ENCODE measurements around the gene FHOD3.

Gene FHOD3

DNA sequence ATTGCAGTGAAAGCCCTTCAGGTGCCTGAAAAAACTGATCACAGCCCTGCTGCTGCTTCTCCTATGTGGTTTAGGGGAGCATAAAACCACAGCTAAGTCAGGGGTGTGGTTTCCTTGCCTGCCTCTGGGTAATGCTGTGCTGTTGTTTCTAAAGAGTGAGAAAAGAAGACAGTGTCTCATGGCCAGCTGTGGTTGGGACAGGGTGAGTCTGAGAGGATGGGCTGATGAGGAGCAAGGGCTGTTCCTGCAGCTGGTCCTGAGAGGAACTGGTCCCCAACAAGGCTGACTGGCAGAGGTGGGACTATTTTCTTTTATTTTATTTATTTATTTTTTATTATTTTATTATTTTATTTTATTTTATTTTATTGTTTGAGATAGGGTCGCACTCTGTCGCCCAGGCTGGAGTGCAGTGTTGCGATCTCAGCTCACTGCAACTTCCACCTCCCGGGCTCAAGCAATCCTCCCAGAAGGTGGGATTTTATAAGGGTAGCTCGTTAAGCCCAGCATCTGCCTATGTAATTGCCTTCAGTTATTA, 236.7 kb downstream of the FHOD3 start:
- Histone ChIP-seq H3K23ac (ENCODE audit: low read length) (no peak overlapping the region), H3K4me1 (ENCODE audit: control insufficient read depth, low read depth, low read length) (no peaks in the 10 kb centered on the region), H2AK5ac (ENCODE audit: low read length) (no peak overlapping the region), H3K79me1 (ENCODE audit: low read length) (no peaks in the 10 kb centered on the region), H3K18ac (ENCODE audit: low read length) (no peak overlapping the region), H4K5ac (ENCODE audit: low read length) (no peak overlapping the region), H3K79me2 (ENCODE audit: control insufficient read depth, insufficient read depth, low read length) (no peaks in the 10 kb centered on the region), H2BK120ac (ENCODE audit: low read depth, low read length) (no peak overlapping the region), H2BK15ac (replicated peaks; ENCODE audit: low read depth) (no peak overlapping the region), H3K4me2 (ENCODE audit: low read length) (no peak overlapping the region), H2BK5ac (ENCODE audit: low read length) (no peak overlapping the region), H3K4ac (ENCODE audit: low read depth, low read length) (no peak overlapping the region), H3K56ac (ENCODE audit: low read length) (no peak overlapping the region), H3K27me3 (ENCODE audit: insufficient read depth, low read length, poor library complexity) (no peaks in the 10 kb centered on the region), H3K36me3 (ENCODE audit: control insufficient read depth, insufficient read depth, low read length) (no peaks in the 10 kb centered on the region), H3K4me3 (ENCODE audit: low read length) (no peak overlapping the region), H3K9ac (ENCODE audit: low read length) (no peak overlapping the region), H3K27ac (ENCODE audit: low read depth, low read length) (no peak overlapping the region), H4K8ac (ENCODE audit: low read depth, low read length) (no peak overlapping the region)
- WGBS (ENCODE audit: extremely low coverage, insufficient coverage, low lambda C conversion rate) = no CpG with 5 or more reads among the region's 5 CpGs
- no peak for DNase-seq

DNA sequence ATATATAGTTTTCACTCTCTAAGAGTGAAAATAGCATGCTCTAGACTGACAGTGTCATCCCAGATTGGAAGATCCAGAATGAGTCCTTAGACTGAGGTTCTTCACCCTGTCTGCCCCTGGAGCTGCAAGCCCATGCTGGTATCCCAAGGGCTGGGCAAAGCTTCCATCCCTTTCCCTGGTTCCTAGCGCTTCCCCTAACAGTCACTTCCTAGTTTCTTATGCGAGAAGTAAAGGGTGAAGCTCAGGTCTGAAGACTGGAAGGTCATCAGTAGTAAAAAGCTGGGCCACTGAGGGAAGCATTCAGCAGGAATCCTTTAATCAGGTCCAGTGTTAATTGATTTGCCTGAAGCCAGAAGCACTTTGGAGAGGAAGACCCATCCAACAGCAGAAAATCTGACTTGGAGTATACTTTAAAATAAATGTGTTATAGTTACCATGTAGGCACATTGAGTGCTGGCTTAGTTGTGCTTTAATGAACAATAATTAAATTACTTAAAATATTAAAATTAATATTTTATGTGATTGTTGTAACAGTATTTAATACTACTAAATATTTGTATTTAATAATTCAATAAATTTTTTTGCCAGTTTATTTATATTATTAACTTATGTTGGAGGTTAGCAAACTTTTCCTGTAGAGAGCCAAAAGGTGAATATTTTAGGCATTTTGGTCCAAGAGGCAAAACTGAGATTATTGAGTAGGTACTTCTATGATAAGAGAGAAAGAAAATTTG, 237.9 kb downstream of the FHOD3 start:
- Histone ChIP-seq H3K4me1 (ENCODE audit: control insufficient read depth, low read depth, low read length) (no peaks in the 10 kb centered on the region), H3K36me3 (ENCODE audit: control insufficient read depth, insufficient read depth, low read length) (no peaks in the 10 kb centered on the region), H3K27me3 (ENCODE audit: insufficient read depth, low read length, poor library complexity) (no peaks in the 10 kb centered on the region), H3K27ac (ENCODE audit: low read depth, low read length) (no peak overlapping the region), H3K4me2 (ENCODE audit: low read length) (no peak overlapping the region), H3K79me2 (ENCODE audit: control insufficient read depth, insufficient read depth, low read length) (no peaks in the 10 kb centered on the region), H3K18ac (ENCODE audit: low read length) (no peak overlapping the region), H2BK120ac (ENCODE audit: low read depth, low read length) (no peak overlapping the region), H4K8ac (ENCODE audit: low read depth, low read length) (no peak overlapping the region), H2AK5ac (ENCODE audit: low read length) (no peak overlapping the region), H3K23ac (ENCODE audit: low read length) (no peak overlapping the region), H2BK15ac (replicated peaks; ENCODE audit: low read depth) (no peak overlapping the region), H2BK5ac (ENCODE audit: low read length) (no peak overlapping the region), H3K79me1 (ENCODE audit: low read length) (no peaks in the 10 kb centered on the region), H3K4me3 (ENCODE audit: low read length) (no peak overlapping the region), H4K5ac (ENCODE audit: low read length) (no peak overlapping the region), H3K56ac (ENCODE audit: low read length) (no peak overlapping the region), H3K4ac (ENCODE audit: low read depth, low read length) (no peak overlapping the region), H3K9ac (ENCODE audit: low read length) (no peak overlapping the region)
- DNase-seq = no peak
- WGBS (ENCODE audit: extremely low coverage, insufficient coverage, low lambda C conversion rate) = no CpG with 5 or more reads among the region's 2 CpGs

DNA sequence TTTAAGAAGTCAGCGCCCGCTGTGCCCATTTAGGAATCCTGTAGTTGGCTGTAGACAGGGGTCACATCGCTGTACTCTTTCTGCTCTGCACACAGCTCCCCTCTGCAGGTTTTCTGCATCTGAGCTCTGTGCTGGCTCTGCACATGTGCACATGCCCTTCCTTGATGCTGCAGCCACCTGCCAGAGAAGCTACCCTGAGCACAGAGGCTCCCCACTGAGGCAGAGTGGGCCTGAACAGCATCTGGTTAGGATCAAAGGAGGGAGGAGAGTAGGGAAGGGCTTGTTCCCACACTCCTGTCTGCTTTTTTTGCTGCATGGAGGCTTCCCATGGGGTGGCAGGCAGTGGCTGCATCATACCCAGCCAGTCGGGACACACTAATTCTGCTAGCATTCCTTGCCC, 238.9 kb downstream of the FHOD3 start:
- H2AK5ac ChIP-seq (ENCODE audit: low read length) = no peak overlapping the region
- no peaks in the 10 kb centered on the region for H3K79me1 ChIP-seq (ENCODE audit: low read length)
- no peak overlapping the region for H4K5ac ChIP-seq (ENCODE audit: low read length)
- H2BK15ac ChIP-seq (replicated peaks; ENCODE audit: low read depth) = no peak overlapping the region
- H3K18ac ChIP-seq (ENCODE audit: low read length) = no peak overlapping the region
- no peak overlapping the region for H3K9ac ChIP-seq (ENCODE audit: low read length)
- H3K23ac ChIP-seq (ENCODE audit: low read length) = no peak overlapping the region
- H3K27me3 ChIP-seq (ENCODE audit: insufficient read depth, low read length, poor library complexity) = no peaks in the 10 kb centered on the region
- no peaks in the 10 kb centered on the region for H3K36me3 ChIP-seq (ENCODE audit: control insufficient read depth, insufficient read depth, low read length)
- DNase-seq = no peak
- H4K8ac ChIP-seq (ENCODE audit: low read depth, low read length) = no peak overlapping the region
- no peak overlapping the region for H3K27ac ChIP-seq (ENCODE audit: low read depth, low read length)
- H3K4ac ChIP-seq (ENCODE audit: low read depth, low read length) = no peak overlapping the region
- no peak overlapping the region for H3K4me3 ChIP-seq (ENCODE audit: low read length)
- H3K4me2 ChIP-seq (ENCODE audit: low read length) = no peak overlapping the region
- WGBS (ENCODE audit: extremely low coverage, insufficient coverage, low lambda C conversion rate) = no CpG with 5 or more reads among the region's 4 CpGs
- H3K56ac ChIP-seq (ENCODE audit: low read length) = no peak overlapping the region
- H2BK5ac ChIP-seq (ENCODE audit: low read length) = no peak overlapping the region
- H3K4me1 ChIP-seq (ENCODE audit: control insufficient read depth, low read depth, low read length) = no peaks in the 10 kb centered on the region
- H3K79me2 ChIP-seq (ENCODE audit: control insufficient read depth, insufficient read depth, low read length) = no peaks in the 10 kb centered on the region
- H2BK120ac ChIP-seq (ENCODE audit: low read depth, low read length) = no peak overlapping the region

DNA sequence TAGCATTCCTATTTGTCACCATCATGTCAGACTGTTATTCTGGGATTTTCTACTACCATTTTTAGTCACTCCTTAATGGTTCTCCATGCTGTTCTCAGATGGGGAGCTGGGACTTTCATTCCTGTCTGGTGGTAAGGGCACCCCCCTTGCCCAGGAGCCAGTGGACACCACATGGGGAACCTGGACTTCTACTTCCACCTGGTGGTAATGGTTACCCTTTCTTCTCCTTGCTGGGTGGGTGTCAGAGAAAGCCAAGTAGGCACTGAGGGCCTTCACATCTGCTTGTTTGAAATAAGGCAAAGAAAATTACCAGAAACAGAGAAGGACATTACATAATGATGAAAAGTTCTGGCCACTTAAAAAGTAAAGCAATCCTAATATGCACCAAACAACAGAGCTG, 239.8 kb downstream of the FHOD3 start:
- no peaks in the 10 kb centered on the region for H3K36me3 ChIP-seq (ENCODE audit: control insufficient read depth, insufficient read depth, low read length)
- H3K79me1 ChIP-seq (ENCODE audit: low read length) = no peaks in the 10 kb centered on the region
- no peak for DNase-seq
- no peak overlapping the region for H2BK120ac ChIP-seq (ENCODE audit: low read depth, low read length)
- H3K79me2 ChIP-seq (ENCODE audit: control insufficient read depth, insufficient read depth, low read length) = no peaks in the 10 kb centered on the region
- H3K23ac ChIP-seq (ENCODE audit: low read length) = no peak overlapping the region
- H3K27ac ChIP-seq (ENCODE audit: low read depth, low read length) = no peak overlapping the region
- no peak overlapping the region for H2BK15ac ChIP-seq (replicated peaks; ENCODE audit: low read depth)
- no peak overlapping the region for H4K5ac ChIP-seq (ENCODE audit: low read length)
- H3K4me1 ChIP-seq (ENCODE audit: control insufficient read depth, low read depth, low read length) = no peaks in the 10 kb centered on the region
- H3K9ac ChIP-seq (ENCODE audit: low read length) = no peak overlapping the region
- no peak overlapping the region for H2AK5ac ChIP-seq (ENCODE audit: low read length)
- no peaks in the 10 kb centered on the region for H3K27me3 ChIP-seq (ENCODE audit: insufficient read depth, low read length, poor library complexity)
- no peak overlapping the region for H3K56ac ChIP-seq (ENCODE audit: low read length)
- H2BK5ac ChIP-seq (ENCODE audit: low read length) = no peak overlapping the region
- no peak overlapping the region for H3K18ac ChIP-seq (ENCODE audit: low read length)
- no peak overlapping the region for H3K4me3 ChIP-seq (ENCODE audit: low read length)
- H3K4me2 ChIP-seq (ENCODE audit: low read length) = no peak overlapping the region
- H3K4ac ChIP-seq (ENCODE audit: low read depth, low read length) = no peak overlapping the region
- H4K8ac ChIP-seq (ENCODE audit: low read depth, low read length) = no peak overlapping the region

DNA sequence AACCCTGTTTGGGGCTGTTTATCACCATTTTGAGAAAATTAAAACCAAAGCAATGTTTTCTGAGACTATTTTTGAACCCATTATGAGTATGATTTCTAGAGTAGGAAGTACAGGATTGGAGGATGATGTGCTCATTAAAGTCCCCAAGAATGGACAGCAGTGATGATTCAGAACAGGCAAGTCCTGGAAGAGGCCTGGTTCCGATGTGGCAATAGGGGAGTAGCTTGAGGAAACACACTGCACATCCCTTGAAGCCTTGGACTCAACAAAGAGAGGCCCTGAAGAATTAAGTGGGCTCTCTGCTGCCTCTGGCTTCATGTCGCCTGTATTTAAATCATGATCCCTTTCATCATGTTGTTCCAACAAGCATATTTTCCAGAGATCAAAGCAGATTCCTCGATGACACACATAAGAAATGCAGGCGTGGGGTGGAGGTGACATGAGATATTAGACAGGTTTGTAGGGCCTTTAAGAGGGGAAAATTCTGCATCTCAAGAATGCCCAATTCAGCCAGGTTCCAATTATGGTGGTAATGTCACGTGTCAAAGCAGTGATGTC, 242.2 kb downstream of the FHOD3 start:
- no peaks in the 10 kb centered on the region for H3K4me1 ChIP-seq (ENCODE audit: control insufficient read depth, low read depth, low read length)
- H2BK15ac ChIP-seq (replicated peaks; ENCODE audit: low read depth) = no peak overlapping the region
- no peak overlapping the region for H3K18ac ChIP-seq (ENCODE audit: low read length)
- no peak for DNase-seq
- WGBS (ENCODE audit: extremely low coverage, insufficient coverage, low lambda C conversion rate) = no CpG with 5 or more reads among the region's 5 CpGs
- no peaks in the 10 kb centered on the region for H3K79me1 ChIP-seq (ENCODE audit: low read length)
- no peaks in the 10 kb centered on the region for H3K36me3 ChIP-seq (ENCODE audit: control insufficient read depth, insufficient read depth, low read length)
- no peak overlapping the region for H2BK5ac ChIP-seq (ENCODE audit: low read length)
- H3K27me3 ChIP-seq (ENCODE audit: insufficient read depth, low read length, poor library complexity) = no peaks in the 10 kb centered on the region
- no peak overlapping the region for H3K4me3 ChIP-seq (ENCODE audit: low read length)
- no peak overlapping the region for H2AK5ac ChIP-seq (ENCODE audit: low read length)
- no peak overlapping the region for H4K5ac ChIP-seq (ENCODE audit: low read length)
- H4K8ac ChIP-seq (ENCODE audit: low read depth, low read length) = no peak overlapping the region
- no peak overlapping the region for H2BK120ac ChIP-seq (ENCODE audit: low read depth, low read length)
- H3K4me2 ChIP-seq (ENCODE audit: low read length) = no peak overlapping the region
- no peak overlapping the region for H3K23ac ChIP-seq (ENCODE audit: low read length)
- no peak overlapping the region for H3K9ac ChIP-seq (ENCODE audit: low read length)
- no peak overlapping the region for H3K27ac ChIP-seq (ENCODE audit: low read depth, low read length)
- H3K79me2 ChIP-seq (ENCODE audit: control insufficient read depth, insufficient read depth, low read length) = no peaks in the 10 kb centered on the region
- H3K56ac ChIP-seq (ENCODE audit: low read length) = no peak overlapping the region
- no peak overlapping the region for H3K4ac ChIP-seq (ENCODE audit: low read depth, low read length)

DNA sequence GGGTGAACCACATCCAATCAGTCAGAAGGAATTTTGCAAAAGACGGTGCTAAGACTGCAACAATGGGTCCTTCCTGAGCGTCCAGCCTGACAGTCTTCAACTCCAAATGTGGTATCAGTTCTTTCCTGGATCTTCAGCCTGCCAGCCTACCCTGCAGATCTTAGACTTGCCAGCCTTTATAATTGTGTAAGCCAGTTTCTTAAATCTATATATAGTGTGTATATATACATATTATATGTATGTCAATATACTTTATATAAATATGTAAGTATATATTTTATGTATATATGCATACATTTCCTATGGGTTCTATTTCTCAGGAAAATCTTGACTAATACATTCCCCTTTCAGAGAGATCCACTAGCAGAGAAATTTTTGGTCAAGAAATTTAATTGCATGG, 245.5 kb downstream of the FHOD3 start:
- no peaks in the 10 kb centered on the region for H3K4me1 ChIP-seq (ENCODE audit: control insufficient read depth, low read depth, low read length)
- H4K5ac ChIP-seq (ENCODE audit: low read length) = no peak overlapping the region
- no peak overlapping the region for H3K27ac ChIP-seq (ENCODE audit: low read depth, low read length)
- no peak overlapping the region for H2BK15ac ChIP-seq (replicated peaks; ENCODE audit: low read depth)
- no CpG with 5 or more reads among the region's 2 CpGs for WGBS (ENCODE audit: extremely low coverage, insufficient coverage, low lambda C conversion rate)
- H3K18ac ChIP-seq (ENCODE audit: low read length) = no peak overlapping the region
- no peak overlapping the region for H3K4me2 ChIP-seq (ENCODE audit: low read length)
- DNase-seq = no peak
- no peaks in the 10 kb centered on the region for H3K79me2 ChIP-seq (ENCODE audit: control insufficient read depth, insufficient read depth, low read length)
- no peak overlapping the region for H3K9ac ChIP-seq (ENCODE audit: low read length)
- no peak overlapping the region for H2BK120ac ChIP-seq (ENCODE audit: low read depth, low read length)
- H3K79me1 ChIP-seq (ENCODE audit: low read length) = no peaks in the 10 kb centered on the region
- no peak overlapping the region for H2BK5ac ChIP-seq (ENCODE audit: low read length)
- H3K4ac ChIP-seq (ENCODE audit: low read depth, low read length) = no peak overlapping the region
- H3K56ac ChIP-seq (ENCODE audit: low read length) = no peak overlapping the region
- H3K4me3 ChIP-seq (ENCODE audit: low read length) = no peak overlapping the region
- H3K36me3 ChIP-seq (ENCODE audit: control insufficient read depth, insufficient read depth, low read length) = no peaks in the 10 kb centered on the region
- no peaks in the 10 kb centered on the region for H3K27me3 ChIP-seq (ENCODE audit: insufficient read depth, low read length, poor library complexity)
- H4K8ac ChIP-seq (ENCODE audit: low read depth, low read length) = no peak overlapping the region
- no peak overlapping the region for H2AK5ac ChIP-seq (ENCODE audit: low read length)
- no peak overlapping the region for H3K23ac ChIP-seq (ENCODE audit: low read length)
